GM10847 (cell line): ENCODE results near the gene STK10.

ENCODE experiments used
- POLR2A ChIP-seq: IDR thresholded peaks from 2 replicates; pipeline ENCODE4 v1.6.1; 2011; ENCODE audit not compliant: insufficient read length; ENCODE audit errors: extremely low read depth

STK10 gene

GRCh38 chr5:171997011-171997410, 191.0 kb downstream of the STK10 start:
- no peak for TF ChIP-seq POLR2A

- no peak for TF ChIP-seq POLR2A
These were observed 195.2 kb downstream of the STK10 start for GRCh38 chr5:171992813-171993212.

DNA sequence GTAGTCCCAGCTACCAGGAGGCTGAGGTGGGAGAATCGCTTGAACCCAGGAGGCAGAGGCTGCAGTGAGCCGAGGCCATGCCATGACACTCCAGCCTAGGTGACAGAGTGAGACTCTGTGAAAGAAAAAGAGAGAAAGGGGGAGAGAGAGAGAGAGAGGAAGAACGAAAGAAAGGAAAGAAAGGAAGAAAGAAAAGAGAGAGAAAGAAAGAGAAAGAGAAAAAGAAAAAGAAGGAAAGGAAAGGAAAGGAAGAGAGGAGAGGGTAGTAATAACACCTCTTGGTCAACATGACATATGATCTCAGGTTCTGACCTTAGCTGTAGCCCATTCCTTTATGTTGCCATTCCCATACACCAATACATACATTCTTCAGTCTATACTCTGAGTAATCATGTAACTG, 195.7 kb downstream of the STK10 start:
- TF ChIP-seq POLR2A, result no peak
